Subcutaneous adipose tissue (tissue), 4 donors: ENCODE measurements around the gene ARSK. TPM values are rescaled to one million over a fixed set of nuclear protein-coding genes. Genes with fewer than 3 reads are reported as not detected.

ENCODE experiments used
- CTCF ChIP-seq: fragments of 450-650 bp; IDR thresholded peaks from one replicate; pipeline ENCODE4 v1.5.1; 2016; ENCODE audit warnings: low read depth, mild to moderate bottlenecking, control low read depth, antibody characterized with exemption, moderate library complexity
- total RNA-seq, 4 donors: library from RNA; depleted of rRNA; stranded (reverse); fragments of >200 nt; gene quantifications; one replicate each; pipeline ENCODE4 v1.1.0, GENCODE V29; 2016

ARSK gene
- total RNA-seq, 4 donors from 2014 or later = 4.9 to 12.9 (median 7.7) TPM

GRCh38 chr5:95537501-95537900, 17.4 kb upstream of the ARSK start:
- no peak for TF ChIP-seq CTCF

GRCh38 chr5:95543017-95543705, 11.7 kb upstream of the ARSK start:
- TF ChIP-seq CTCF = no peak

- TF ChIP-seq CTCF = no peak
Observed at GRCh38 chr5:95549030-95549429, 5.9 kb upstream of the ARSK start.

DNA sequence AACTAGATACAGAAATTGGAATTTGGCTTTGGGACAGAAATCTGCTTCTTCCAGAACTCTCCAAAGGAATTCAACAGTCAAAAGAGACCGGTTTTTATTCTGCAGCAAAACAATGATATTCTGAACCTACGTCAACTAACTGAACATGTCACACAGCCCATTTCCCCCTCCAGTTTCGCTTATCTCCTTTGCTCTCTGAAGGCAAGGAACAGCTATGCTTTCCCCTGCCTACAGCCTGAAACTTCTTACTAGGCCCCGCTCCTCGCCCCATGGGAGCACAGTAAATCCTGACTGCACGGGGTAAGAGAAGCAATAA, 612 bp upstream of the ARSK start:
- no peak for TF ChIP-seq CTCF

- TF ChIP-seq CTCF = no peak
Observed at GRCh38 chr5:95555553-95555952, 652 bp downstream of the ARSK start.

GRCh38 chr5:95557841-95558240, 2.9 kb downstream of the ARSK start:
- TF ChIP-seq CTCF = no peak

DNA sequence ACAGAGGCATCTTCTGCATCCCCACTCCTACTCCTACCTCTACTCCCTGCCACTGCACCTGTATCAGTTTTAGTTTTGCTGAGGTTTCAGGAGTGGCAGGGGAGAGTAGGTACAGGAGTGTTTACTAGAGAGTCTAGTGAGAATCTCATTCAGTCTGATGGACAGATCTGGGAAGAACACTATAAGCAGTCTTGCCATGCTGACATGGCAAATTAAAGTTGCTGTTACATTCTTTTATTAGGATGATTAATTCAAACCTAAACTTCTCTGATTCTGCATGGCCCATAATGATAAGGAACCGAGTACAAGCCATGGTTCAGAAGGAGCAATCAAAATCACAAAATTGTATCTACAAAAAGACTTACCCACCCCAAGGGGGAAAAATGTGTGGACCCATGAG, 7.4 kb downstream of the ARSK start:
- no peak for TF ChIP-seq CTCF
